NCI-H1417 treated with DMSO at 0.1 percent for 48 hours (cell line): ENCODE measurements around the gene KIF25.

ENCODE experiments used
- DNase-seq: peaks from one replicate; lab custom pipeline; 2025; lab: John Stamatoyannopoulos, UW

KIF25 gene

DNA sequence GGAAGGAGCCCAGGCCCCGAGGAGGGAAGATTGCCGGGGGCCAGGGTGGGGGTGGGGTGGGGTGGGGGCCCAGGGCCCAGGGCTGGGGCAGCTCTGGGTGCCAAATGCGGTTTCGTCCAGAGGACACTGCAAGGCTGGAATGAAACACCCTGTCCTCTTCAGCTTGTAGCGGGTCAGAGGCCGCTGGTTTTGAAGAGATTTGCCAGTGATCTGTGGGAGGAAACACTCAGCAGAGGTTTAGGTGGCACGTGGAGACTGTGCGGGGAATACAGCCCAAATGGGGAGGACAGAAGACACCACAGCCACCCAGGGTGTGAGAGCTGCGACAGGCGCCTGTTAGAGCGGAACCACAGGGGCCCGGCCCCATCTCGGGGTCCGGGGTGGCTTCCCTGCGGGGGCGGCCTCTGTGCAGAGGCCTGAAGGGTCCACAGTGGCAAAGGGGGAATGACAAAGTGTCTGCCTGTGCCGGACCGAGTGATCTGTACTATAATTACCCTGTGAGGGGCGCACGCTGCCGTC lies 52.3 kb downstream of the KIF25 start:
- DNase-seq, result no peak

- no peak for DNase-seq
Observed at GRCh38 chr6:168050225-168050880, 52.9 kb downstream of the KIF25 start.

DNA sequence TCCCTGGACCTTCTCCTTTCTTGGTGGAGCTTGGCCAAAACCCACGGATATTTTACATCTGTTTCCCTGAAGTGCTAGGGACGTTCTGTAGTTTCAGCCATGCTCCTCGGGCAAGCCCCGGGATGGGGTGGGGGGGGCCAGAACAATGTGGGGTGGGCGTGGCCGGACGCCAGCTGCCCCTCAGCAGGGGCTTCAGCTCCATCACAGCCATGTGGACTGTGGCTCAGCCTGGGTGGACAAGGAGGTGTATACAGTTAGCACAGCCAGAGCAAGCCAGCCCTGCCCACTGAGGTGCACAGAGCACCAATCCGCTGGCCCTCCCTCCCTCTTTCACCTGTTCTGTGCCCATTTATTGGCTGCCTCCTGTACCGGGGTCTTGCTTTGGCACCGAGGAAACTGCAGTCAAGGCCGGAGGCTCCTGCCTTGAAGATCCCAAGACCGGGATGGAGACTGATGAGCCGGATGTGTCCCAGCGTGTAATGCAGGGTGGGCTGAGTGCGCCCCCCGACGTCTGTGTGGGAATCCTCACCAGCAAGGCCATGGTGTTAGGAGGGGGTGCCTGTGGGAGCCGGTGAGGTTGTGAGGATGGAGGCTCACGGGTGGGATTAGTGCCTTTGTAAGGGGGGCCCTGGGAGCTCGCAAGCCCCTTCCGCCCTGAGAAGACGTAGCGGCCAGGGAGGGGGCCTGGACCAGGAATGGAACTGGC lies 53.6 kb downstream of the KIF25 start:
- DNase-seq, result no peak

DNA sequence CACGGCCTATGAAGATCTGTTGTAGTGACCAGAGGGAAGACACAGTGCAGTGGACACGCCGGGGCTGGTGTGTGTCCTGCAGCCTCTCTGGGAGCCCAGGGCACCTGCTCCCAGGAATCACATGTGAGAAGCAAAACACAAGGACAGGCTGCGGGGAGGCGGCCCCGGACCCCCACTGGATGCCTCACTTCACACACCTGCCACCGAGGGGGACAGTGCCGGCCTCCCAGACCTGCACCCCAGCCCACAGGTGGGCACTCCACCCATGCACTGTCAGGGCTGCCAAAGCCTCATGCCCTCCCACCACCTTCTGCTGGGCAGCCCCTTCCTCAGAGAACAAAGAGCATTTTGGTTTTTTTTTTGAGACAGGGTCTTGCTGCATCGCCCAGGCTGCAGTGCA lies 54.2 kb downstream of the KIF25 start:
- DNase-seq, result no peak

DNA sequence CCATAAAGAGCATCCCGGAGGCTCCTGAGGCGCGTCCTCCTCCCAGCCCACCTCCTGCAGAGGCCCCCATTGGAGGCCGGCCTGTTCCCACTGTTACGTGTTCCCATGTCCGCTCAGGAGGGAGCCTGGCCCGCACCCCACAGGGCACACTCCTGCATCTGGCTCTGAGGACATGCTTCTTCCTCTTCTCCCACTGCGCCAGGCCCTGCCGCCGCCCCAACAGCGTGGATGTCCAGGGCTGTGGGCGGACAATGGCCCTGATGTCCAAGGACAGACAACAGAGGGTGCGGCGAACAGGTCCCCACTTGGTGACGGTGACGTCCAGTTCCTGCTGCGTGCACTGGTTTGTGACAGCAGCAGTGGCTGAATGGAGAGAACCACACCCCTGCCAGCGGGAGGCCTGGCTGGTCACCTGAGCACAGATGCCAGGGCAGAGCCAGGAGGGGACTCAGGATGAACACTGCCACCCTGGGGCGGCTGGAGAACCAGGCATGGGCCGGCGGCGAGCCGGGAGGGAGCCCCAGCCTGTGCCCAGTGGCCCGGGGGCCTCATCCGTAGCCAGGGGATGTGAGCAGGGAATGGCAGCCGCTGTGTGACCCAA lies 54.9 kb downstream of the KIF25 start:
- DNase-seq, result no peak

DNA sequence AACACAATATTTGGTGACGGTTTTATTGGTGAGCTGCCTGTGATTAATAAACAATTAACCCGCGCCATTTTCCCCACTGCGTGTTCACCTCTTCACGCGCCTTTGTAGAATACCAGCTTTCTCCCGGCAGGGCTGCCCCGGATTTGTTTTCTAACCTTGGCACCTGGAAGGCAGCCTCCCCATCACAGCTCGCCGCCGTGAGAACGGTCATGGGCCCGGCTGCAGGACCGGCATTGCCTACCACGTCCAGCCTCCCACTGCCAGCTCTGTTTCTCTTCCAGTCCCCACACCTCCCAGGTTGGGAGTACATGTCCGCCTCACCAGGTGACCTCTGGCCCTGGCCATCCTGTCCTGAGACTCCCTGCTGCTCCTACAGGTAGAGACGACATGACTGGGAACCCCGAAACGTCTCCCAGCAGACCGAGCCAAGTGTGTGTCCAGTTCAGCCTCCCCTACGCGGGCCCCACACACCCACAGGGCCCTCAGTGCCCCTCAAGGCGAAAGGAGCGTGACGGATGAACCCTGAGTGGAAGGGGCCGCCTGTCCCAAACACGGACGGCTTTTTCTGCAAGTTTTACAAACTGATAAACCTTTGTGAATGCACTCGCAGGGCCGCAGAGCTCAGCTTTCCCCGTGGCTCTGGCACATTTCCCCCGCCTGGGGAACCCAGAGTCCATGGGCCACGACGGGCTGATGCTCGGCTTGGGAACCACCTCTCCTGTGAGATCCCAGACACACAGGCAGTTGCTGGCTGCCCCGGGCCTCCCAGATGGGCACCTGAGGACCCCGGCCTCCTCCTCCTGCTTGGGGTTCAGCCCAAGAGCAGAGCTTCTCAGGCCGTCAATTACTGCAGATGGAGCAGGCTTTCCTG lies 55.9 kb downstream of the KIF25 start:
- DNase-seq, result no peak

DNA sequence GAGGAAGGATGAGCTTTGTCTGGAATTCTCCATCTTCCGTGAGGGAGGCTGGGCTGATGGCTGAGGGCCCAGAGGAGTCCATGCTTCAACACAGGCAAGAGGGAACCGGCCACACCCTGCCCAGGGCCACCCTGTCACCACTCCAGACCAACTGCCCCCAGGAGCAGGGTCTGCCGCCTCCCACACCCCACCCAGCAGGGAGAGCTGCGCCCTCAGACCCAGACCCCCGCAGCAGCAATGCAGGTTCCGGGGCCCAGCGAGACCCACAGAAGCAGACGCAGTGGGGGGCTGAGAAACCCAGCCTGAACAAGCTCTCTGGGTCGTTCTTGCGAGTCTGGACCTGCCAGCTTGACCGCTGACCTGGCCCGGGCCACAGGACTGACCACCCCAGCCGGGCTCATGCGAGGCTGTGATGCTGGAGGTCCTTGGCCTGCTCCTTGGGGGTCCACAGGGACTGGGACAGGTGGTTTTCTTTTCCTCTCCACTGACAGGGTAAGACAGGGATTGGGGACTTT lies 56.5 kb downstream of the KIF25 start:
- DNase-seq, result no peak

DNA sequence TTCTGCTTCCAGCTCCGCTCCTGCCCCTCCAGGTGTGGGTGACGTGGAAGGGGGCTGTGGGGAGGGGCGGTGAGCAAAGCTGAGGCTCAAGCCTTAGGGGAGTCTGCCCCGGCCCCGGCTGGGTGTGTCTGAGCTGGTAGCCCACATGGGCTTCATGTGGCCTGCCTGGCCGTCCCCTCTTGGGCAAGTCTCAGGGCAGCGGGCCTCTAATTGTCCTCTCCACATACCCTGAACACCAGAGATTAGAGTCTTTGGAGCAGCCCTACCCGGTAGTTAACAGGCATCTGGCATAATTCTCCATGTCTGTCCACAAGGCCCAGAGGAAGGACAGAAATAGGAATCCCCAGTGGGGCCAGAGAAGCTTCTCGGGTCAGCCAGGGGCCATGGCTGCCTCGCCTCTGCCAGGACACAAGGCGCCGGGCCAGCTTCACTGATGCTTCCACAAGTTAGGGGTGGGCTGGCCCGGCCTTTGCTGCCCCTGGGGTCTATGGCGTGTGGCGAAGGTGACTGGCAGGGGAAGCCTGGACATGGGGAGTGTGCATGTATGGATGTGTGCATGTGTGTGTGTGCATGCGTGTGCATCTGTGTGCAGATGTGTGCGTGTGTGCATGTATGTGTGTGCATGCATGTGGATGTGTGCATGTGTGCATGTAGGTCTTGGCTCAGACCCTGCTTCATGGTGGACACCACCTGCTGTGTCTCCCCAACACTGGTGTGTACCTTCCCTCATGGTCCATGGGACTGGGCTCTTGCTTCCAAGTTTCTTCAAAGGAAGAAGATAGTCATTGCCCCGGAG lies 57.5 kb downstream of the KIF25 start:
- DNase-seq, result no peak

- DNase-seq, result no peak
Observed at GRCh38 chr6:168055696-168056489, 58.4 kb downstream of the KIF25 start.

DNA sequence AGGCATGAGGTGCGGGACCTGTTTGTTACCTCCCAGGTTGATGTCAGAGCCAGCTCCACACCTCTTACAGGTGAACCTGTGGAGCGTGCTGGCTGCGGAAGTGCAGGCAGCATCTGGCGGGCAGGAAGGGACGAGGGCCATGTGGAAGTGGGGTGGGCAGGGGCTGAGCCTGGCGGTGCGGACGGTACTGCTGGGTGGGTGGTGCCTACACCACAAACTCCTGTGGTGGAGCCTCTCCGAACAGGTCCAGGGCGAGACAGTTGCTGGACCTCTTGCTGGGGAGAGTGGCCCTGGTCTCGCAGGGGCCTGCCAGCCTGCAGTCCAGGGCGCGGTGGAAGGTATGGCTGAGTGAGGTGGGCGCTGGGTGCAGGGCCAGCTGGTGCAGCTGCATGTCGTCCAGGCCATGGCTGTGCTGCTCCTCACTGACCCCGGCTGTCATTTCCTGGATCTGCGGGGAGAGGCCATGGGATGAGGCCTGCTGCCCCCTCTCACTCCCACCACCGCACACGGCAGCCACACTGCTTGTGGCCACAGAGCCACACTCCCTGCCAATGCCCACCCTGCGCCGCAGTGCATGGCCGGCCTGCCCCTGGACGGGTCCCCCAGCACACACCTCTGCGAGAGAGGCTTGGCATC lies 59.5 kb downstream of the KIF25 start:
- DNase-seq, result no peak

DNA sequence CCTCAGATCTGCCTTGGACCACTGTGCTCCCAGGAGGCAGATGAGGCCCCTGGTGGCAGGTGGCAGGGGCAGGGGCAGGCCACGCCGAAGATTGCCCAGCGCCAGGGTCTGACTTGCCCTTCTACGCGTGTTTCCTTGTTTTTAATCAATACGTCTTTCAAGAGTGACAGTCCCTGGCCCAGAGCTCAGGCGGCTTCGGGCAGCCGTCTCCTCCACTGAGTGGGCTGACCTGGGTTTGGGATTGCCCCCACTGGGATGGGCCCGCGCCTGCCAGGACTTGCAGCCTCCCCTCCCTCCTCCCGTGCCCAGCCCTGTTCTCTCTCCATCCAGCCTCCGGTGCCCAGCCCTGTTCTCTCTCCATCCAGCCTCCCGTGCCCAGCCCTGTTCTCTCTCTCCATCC lies 60.4 kb downstream of the KIF25 start:
- no peak for DNase-seq

DNA sequence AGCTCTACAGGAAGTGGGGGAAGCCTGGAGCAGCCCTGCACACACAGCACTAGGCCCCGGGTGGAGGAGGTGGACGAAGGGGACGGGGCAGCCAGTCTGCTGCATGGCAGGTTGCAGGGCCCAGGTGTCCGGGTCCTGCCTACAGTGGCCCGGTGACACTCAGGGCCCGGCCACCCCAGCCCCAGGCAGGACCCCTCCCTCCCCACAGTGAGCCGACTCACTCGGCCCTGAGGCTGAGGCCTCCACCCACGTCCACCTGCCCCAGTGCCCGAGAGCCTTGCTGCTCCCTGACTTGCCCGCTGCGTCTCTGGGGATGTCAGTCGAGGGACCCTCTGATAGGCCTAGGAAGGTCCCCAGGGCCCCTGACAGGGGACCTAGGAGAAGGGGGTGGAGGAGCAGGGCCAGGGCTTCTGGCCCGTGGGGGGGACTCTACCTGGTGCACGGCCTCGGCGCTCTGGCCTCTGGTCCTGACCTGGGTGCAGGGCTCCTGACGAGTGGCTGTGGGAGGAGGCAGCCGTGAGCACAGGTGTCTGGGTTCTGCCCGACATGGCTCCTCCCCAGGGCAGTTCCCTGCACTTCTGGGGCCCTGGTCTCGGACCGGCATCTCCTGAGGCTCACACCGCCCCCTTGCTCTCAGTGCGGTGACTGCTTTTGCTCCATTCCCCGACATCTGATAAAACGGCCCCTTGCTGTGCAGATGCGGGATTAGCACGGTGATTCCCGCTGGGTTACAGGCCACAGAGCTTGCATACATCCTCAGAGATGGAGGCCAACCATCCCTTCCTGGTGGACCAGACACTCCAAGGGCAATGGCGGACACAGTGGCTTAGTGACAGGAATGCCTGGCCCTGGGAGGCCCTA lies 61.5 kb downstream of the KIF25 start:
- no peak for DNase-seq

GRCh38 chr6:168060521-168060931 lies 63.1 kb downstream of the KIF25 start:
- DNase-seq, result no peak

- DNase-seq, result no peak
Observed at GRCh38 chr6:168061269-168062210, 64.1 kb downstream of the KIF25 start.

DNA sequence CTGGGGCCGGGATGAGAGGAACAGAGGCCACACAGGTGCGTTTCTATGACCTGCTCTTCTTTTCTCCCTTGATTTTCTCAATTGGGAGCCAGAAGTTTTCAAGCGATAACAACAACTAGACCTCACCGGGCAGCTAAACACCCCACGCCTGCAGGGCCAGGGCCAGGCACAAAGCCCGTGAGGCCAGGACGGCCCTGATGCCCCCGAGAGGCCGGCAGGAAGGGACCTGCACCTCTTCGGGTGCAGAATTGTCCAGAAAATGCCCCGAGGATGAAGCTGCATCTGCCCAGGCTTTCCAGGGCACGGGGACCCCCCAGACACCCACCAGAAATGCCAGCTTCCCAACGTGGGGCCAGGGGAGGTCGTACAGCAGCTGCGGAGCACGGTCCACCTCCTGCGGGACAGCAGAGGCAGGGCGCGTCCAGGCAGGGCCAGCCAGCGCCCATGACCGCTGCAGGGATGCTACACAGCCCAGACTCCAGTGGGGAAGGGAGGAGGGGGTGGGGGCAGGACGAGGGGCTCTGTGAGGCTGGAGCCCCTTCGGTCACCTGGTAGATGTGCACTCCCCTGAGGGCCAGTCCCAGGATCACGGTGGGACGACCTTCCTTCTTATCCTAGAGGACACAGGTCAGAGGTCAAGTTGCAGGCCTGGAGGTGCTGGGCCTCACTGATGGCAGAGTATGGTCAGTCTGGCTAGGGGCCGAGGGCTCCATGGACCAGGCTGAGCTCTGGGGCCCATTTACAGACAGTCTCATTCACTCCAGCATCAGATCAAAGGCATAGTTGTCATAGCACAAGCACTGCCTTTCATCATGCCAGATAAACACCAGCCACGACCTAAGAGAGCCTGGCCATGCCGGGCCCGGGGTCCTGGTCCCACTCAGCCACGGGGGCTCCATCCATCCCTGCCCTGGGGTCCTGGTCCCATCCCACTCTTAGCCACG lies 65.1 kb downstream of the KIF25 start:
- no peak for DNase-seq

DNA sequence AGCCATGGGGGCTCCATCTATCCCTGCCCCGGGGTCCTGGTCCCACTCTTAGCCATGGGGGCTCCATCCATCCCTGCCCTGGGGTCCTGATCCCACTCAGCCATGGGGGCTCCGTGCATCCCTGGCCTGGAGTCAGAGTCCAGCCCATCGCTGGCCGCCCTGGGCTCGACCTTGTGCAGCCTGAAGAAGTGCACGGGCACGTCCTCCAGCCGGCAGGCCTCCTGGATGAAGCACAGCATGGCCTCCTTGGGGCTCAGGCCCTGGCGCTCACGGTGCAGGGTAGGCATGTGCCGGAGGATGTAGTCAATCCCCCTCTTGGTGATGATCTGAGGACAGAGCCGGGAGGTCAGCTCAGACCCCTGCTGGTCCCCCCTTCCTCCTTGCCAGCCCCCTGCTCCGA lies 66.0 kb downstream of the KIF25 start:
- DNase-seq, result no peak
